AG04450 (cell line): ENCODE results near the gene WWP2. TPM values are rescaled to one million over a fixed set of nuclear protein-coding genes. Genes with fewer than 3 reads are reported as not detected.

Experiments
- CTCF ChIA-PET: fragments of 300-600, 350-600 bp; formaldehyde crosslinking; extraction: SDS; loops from one replicate; lab custom pipeline; 2022; ENCODE audit warnings: antibody characterized with exemption, inconsistent platforms; lab: Charles Lee
- POLR2A ChIA-PET: fragments of 350-600 bp; formaldehyde crosslinking; extraction: SDS; loops from one replicate; lab custom pipeline; 2021; ENCODE audit warnings: antibody characterized with exemption, inconsistent platforms; lab: Yijun Ruan, JAX
- DNase-seq: peaks from one replicate; pipeline ENCODE4 v3.0.0-alpha.2; 2011; ENCODE audit warnings: low read depth, low spot score
- H3K27ac ChIP-seq: one replicate; pipeline ENCODE4 v1.5.1; 2012; ENCODE audit warnings: low read depth, low read length, control low read depth
- H3K27me3 ChIP-seq: one replicate; pipeline ENCODE4 v1.6.0; 2012; ENCODE audit warnings: low read length; ENCODE audit not compliant: control insufficient read depth, insufficient read depth
- H3K4me3 ChIP-seq: 2 replicates; pipeline ENCODE4 v1.5.1; 2011; ENCODE audit warnings: mild to moderate bottlenecking, low read depth, low read length, control low read depth
- H3K9me3 ChIP-seq: 2 replicates; pipeline ENCODE4 v1.5.1; 2012; ENCODE audit warnings: low read length; ENCODE audit not compliant: control insufficient read depth, insufficient read depth
- polyA plus RNA-seq: library from polyadenylated mRNA; depleted of rRNA; stranded (reverse); fragments of >200 nt; gene quantifications from 2 replicates; pipeline ENCODE4 v1.2.3, GENCODE V29; 2011
- TF ChIP-seq, protein P1 (sequence below): IDR thresholded peaks from 2 replicates; pipeline ENCODE4 v1.5.1; 2011; ENCODE audit warnings: low read depth, low read length, control low read depth, inconsistent platforms

Gene WWP2
- polyA plus RNA-seq, 1 experiment: 13.4 TPM

DNA sequence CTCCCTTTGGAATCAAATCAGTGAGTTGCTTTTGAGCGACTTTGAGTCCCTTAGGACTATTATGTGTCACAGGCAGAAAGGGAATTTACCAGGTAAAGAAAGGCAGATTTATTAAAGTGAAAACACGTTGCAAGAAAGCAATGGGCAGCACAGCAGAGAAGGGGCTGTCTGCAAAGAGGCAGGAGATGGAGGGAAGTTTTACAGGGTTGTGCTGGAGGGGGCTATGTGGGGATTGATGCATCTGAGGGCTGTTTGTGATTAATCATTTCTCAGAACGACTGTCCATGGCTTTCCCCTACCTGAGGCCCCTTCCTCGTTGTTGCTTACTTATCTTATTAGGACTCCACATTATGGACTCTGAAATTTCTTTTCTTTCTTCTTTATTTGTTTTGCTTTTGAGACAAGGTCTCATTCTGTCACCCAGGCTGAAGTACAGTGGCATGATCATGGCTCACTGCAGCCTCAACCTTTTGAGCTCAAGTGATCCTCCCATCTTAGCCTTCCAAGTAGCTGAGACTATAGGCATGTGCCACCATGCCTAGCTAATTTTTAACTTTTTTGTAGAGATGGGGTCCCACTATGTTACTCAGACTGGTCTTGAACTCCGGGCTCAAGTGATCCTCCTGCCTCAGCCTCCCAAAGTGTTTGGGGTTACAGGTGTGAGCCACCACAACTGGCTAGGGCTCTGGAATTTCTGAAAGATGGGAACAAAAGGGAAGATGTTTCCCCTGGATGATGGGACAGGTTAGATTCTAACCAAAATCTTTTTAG is 5.5 kb downstream of the WWP2 start:
- POLR2A ChIA-PET: no interaction called here

DNA sequence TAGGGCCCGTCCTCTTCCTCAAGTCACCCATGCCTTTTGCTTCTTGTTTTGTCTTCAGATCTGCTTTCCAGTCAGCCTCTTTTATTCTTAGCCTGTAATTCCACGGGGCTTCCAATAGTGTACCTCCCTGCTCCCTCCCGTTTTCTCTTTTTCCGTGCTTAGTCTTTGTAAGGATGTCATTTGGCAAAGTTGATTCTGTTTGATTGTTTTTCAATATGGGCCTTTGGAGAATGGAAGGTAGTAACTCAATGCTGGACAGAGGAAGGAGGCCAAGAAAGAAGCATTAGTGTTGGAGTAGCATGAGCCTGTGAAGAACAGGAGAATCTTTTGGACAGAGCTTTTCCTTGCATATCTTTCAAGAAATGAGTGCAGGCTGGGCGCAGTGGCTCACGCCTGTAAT is 6.5 kb downstream of the WWP2 start:
- no peaks in the 10 kb centered on the region for H3K27me3 ChIP-seq
- no peak for DNase-seq
- H3K4me3 ChIP-seq: no peak overlapping the region
- ChIA-PET POLR2A (no interaction called here), CTCF (interaction anchor here (1.3 kb wide), 1 partner anchor 14 kb away, joined by 3 read pairs; the partner anchor contains the start of gene NOB1)
- no peaks in the 10 kb centered on the region for H3K9me3 ChIP-seq
- no peak overlapping the region for H3K27ac ChIP-seq
- TF ChIP-seq, protein P1, sequence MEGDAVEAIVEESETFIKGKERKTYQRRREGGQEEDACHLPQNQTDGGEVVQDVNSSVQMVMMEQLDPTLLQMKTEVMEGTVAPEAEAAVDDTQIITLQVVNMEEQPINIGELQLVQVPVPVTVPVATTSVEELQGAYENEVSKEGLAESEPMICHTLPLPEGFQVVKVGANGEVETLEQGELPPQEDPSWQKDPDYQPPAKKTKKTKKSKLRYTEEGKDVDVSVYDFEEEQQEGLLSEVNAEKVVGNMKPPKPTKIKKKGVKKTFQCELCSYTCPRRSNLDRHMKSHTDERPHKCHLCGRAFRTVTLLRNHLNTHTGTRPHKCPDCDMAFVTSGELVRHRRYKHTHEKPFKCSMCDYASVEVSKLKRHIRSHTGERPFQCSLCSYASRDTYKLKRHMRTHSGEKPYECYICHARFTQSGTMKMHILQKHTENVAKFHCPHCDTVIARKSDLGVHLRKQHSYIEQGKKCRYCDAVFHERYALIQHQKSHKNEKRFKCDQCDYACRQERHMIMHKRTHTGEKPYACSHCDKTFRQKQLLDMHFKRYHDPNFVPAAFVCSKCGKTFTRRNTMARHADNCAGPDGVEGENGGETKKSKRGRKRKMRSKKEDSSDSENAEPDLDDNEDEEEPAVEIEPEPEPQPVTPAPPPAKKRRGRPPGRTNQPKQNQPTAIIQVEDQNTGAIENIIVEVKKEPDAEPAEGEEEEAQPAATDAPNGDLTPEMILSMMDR: no peak

More for the DNA sequence above, 5.5 kb downstream of the WWP2 start:
- Histone ChIP-seq H3K4me3 (no peak overlapping the region), H3K9me3 (no peaks in the 10 kb centered on the region), H3K27ac (no peak overlapping the region), H3K27me3 (no peaks in the 10 kb centered on the region)
- CTCF ChIA-PET: no interaction called here
- no peak for DNase-seq
- TF ChIP-seq, protein P1: no peak

DNA sequence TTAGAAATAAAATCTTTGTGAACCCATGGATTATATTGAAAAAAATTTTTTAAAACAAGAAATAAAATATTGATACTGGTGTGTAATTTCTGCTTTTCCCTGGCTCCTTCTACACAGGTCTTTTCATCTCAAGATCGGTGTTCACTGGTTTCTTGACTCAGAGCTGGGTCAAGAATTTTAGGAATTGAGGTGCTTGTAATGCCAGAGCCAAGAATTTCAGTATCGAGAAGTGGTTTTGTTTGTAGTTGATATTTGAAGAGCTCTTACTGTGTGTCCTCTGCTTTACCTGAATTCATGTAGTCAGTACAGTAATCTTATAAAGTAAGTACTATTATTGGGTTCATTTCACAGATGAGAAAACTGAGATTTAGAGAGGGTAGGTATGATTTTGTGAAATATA is 7.3 kb downstream of the WWP2 start:
- TF ChIP-seq, protein P1: no peak
- CTCF ChIA-PET: interaction anchor here (0.7 to 1.3 kb wide), 4 partner anchors 15 to 167 kb away, joined by 3 to 5 read pairs (median 4); partner anchors contain the start of gene NOB1
- H3K27me3 ChIP-seq: no peaks in the 10 kb centered on the region
- no peak overlapping the region for H3K4me3 ChIP-seq
- POLR2A ChIA-PET: no interaction called here
- H3K9me3 ChIP-seq: no peaks in the 10 kb centered on the region
- no peak overlapping the region for H3K27ac ChIP-seq
- no peak for DNase-seq

DNA sequence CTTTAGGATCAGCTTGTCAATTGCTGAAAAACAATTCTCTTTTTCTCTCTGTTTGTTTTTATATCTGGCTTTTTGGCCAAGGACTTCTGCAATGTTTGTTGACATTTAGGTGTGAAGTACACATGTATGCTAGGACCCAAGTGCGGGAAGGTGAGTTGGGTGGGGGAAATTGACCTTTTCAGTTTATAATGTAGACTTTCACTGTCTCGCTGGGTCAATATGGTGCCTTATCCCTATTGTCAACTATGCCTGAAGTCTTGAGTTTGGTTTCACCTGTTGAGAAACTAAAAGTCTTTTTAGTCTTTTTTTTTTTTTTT is 9.5 kb downstream of the WWP2 start:
- ChIA-PET POLR2A (no interaction called here), CTCF (interaction anchor here (0.7 to 2.1 kb wide), 2 partner anchors 17 to 28 kb away, joined by 3 to 11 read pairs; partner anchors contain the start of gene NOB1)

More for the DNA sequence above, 9.5 kb downstream of the WWP2 start:
- Histone ChIP-seq H3K27me3 (no peaks in the 10 kb centered on the region), H3K4me3 (no peak overlapping the region), H3K9me3 (no peaks in the 10 kb centered on the region), H3K27ac (no peak overlapping the region)
- DNase-seq: no peak
- TF ChIP-seq, protein P1: no peak
